Loucy (cell line): ENCODE measurements around the gene TRMT44.

Experiments
- CTCF ChIP-seq: fragments of 200-600 bp; sonication (generic); conservative IDR thresholded peaks from 2 replicates; pipeline ENCODE4 v1.5.1; 2014; ENCODE audit warnings: mild to moderate bottlenecking, antibody characterized with exemption, low read length
- EZH2phosphoT487 ChIP-seq: fragments of 200-600 bp; IDR thresholded peaks from 2 replicates; pipeline ENCODE4 v1.6.1; 2018; ENCODE audit warnings: antibody characterized with exemption, mild to moderate bottlenecking, moderate library complexity, borderline replicate concordance

DNA sequence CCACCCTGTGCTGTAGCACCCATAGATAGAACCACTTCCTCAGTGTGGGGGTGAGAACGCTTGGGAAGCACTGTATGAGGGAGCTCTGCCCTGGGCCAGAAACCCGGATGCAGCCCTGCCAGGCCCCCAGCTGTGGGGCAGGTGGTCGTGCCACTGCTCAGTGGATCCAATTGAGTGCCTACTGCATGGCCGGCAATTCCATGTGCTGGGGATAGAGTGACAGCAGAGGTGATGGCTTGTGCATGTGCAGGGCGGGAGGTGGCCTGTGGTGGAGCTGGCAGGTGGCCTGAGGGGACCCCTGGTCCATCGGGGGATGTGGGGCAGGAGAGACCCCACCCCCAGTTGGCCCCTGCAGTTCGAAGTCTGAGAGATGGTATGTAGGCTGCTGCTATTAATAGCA, 60.4 kb downstream of the TRMT44 start:
- no peak for TF ChIP-seq CTCF
- no peak for TF ChIP-seq EZH2phosphoT487
